GM12892 (cell line): ENCODE results near the gene VWA5A.

Experiments
- POLR2A ChIP-seq: IDR thresholded peaks from 2 replicates; pipeline ENCODE4 v1.6.1; 2011; ENCODE audit warnings: low read depth, low read length, control low read depth
- POLR2AphosphoS5 ChIP-seq: IDR thresholded peaks from 2 replicates; pipeline ENCODE4 v1.6.1; 2011; ENCODE audit warnings: low read depth, low read length, control low read depth
- TAF1 ChIP-seq: IDR thresholded peaks from 2 replicates; pipeline ENCODE4 v1.6.1; 2011; ENCODE audit warnings: low read depth, mild to moderate bottlenecking, control low read depth, low read length, borderline replicate concordance

GRCh38 chr11:124115782-124116616, 749 bp downstream of the VWA5A start:
- TF ChIP-seq TAF1 (no peak), POLR2A (no peak), POLR2AphosphoS5 (no peak)
